MM.1S (cell line): ENCODE measurements around the gene TSPAN5.

Source experiments
- DNase-seq: peaks from one replicate; pipeline ENCODE4 v3.0.0-alpha.2; 2015
- H2AFZ ChIP-seq: fragments of 300-600 bp; sonication (generic); 2 replicates; pipeline ENCODE4 v1.6.0; 2016; ENCODE audit warnings: antibody characterized with exemption, low read length
- H3F3A ChIP-seq: fragments of 300-600 bp; sonication (generic); 2 replicates; pipeline ENCODE4 v1.6.1; 2016; ENCODE audit warnings: mild to moderate bottlenecking, antibody characterized with exemption, low read length, moderate library complexity, mixed read lengths; ENCODE audit not compliant: insufficient read depth
- H3K27ac ChIP-seq: fragments of 300-600 bp; sonication (generic); 2 replicates; pipeline ENCODE4 v1.5.1; 2016; ENCODE audit warnings: mild to moderate bottlenecking, low read length
- H3K27me3 ChIP-seq: fragments of 300-600 bp; sonication (generic); replicated peaks from 2 replicates; pipeline ENCODE4 v1.6.0; 2016; ENCODE audit warnings: low read length; ENCODE audit not compliant: insufficient read depth
- H3K36me3 ChIP-seq: fragments of 300-600 bp; sonication (generic); replicated peaks from 2 replicates; pipeline ENCODE4 v1.6.1; 2016; ENCODE audit warnings: mild to moderate bottlenecking, low read length, mixed read lengths; ENCODE audit not compliant: insufficient read depth
- H3K4me1 ChIP-seq: fragments of 300-600 bp; sonication (generic); 2 replicates; pipeline ENCODE4 v1.6.1; 2016; ENCODE audit warnings: low read length, mixed read lengths
- H3K4me2 ChIP-seq: fragments of 300-600 bp; sonication (generic); 2 replicates; pipeline ENCODE4 v1.6.0; 2016; ENCODE audit warnings: low read depth, low read length
- H3K4me3 ChIP-seq: fragments of 300-600 bp; sonication (generic); 2 replicates; pipeline ENCODE4 v1.5.1; 2016; ENCODE audit warnings: low read length, mixed read lengths
- H3K79me2 ChIP-seq: fragments of 300-600 bp; sonication (generic); 2 replicates; pipeline ENCODE4 v1.6.1; 2016; ENCODE audit warnings: mixed run types, low read length, mixed read lengths
- H3K9ac ChIP-seq: fragments of 300-600 bp; sonication (generic); 2 replicates; pipeline ENCODE4 v1.6.1; 2016; ENCODE audit warnings: low read length, mixed read lengths
- H3K9me2 ChIP-seq: fragments of 300-600 bp; sonication (generic); replicated peaks from 2 replicates; pipeline ENCODE4 v1.6.1; 2016; ENCODE audit warnings: mild to moderate bottlenecking, low read length, mixed read lengths; ENCODE audit not compliant: insufficient read depth
- H3K9me3 ChIP-seq: fragments of 300-600 bp; sonication (generic); replicated peaks from 2 replicates; pipeline ENCODE4 v1.6.1; 2016; ENCODE audit warnings: mild to moderate bottlenecking, low read length, mixed read lengths; ENCODE audit not compliant: insufficient read depth
- H4K20me1 ChIP-seq: fragments of 300-600 bp; sonication (generic); 2 replicates; pipeline ENCODE4 v1.6.1; 2016; ENCODE audit warnings: mild to moderate bottlenecking, low read length, moderate library complexity, mixed read lengths; ENCODE audit not compliant: insufficient read depth
- EZH2 ChIP-seq: fragments of 300-600 bp; sonication (generic); optimal IDR thresholded peaks from 2 replicates; pipeline ENCODE3; 2017; ENCODE audit warnings: low read depth, mild to moderate bottlenecking, antibody characterized with exemption, low read length, mixed read lengths
- EZH2phosphoT487 ChIP-seq: fragments of 300-600 bp; sonication (generic); IDR thresholded peaks from 2 replicates; pipeline ENCODE4 v1.6.1; 2018; ENCODE audit warnings: antibody characterized with exemption, low read length
- TF ChIP-seq, protein P1 (sequence below): fragments of 300-600 bp; sonication (generic); IDR thresholded peaks from 2 replicates; pipeline ENCODE4 v1.5.1; 2016; ENCODE audit warnings: antibody characterized with exemption, low read length, mixed read lengths

Gene TSPAN5

DNA sequence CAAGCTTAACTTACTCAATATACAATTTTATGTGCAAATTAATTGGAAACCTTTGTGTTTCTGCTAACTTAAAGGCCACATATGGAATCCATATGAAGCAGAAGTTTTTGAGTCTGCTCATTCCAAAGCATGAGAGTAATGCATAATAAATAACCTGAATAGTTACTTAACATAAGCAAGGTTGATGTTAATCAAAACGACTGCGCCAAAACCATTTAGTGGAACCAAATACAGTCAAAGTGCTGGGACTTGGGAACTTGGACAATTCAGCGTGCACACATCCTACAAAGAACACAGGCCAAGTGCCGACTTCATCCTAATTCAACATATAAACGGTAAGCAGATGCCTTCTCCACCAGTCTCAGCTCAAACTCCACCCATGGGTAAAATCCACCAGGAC is 17.0 kb downstream of the TSPAN5 start:
- H3K9me3 ChIP-seq: no peaks in the 10 kb centered on the region
- no peak for DNase-seq
- H3K4me1 ChIP-seq: peaks cover 32% of the 10 kb centered on the region
- H3K9ac ChIP-seq: no peak overlapping the region
- no peak overlapping the region for H3K4me2 ChIP-seq
- peaks cover 37% of the 10 kb centered on the region for H3K79me2 ChIP-seq
- H3K36me3 ChIP-seq: no peaks in the 10 kb centered on the region
- H3K4me3 ChIP-seq: no peak overlapping the region
- TF ChIP-seq EZH2phosphoT487 (no peak), EZH2 (no peak)
- TF ChIP-seq, protein P1, sequence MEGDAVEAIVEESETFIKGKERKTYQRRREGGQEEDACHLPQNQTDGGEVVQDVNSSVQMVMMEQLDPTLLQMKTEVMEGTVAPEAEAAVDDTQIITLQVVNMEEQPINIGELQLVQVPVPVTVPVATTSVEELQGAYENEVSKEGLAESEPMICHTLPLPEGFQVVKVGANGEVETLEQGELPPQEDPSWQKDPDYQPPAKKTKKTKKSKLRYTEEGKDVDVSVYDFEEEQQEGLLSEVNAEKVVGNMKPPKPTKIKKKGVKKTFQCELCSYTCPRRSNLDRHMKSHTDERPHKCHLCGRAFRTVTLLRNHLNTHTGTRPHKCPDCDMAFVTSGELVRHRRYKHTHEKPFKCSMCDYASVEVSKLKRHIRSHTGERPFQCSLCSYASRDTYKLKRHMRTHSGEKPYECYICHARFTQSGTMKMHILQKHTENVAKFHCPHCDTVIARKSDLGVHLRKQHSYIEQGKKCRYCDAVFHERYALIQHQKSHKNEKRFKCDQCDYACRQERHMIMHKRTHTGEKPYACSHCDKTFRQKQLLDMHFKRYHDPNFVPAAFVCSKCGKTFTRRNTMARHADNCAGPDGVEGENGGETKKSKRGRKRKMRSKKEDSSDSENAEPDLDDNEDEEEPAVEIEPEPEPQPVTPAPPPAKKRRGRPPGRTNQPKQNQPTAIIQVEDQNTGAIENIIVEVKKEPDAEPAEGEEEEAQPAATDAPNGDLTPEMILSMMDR: no peak
- no peaks in the 10 kb centered on the region for H4K20me1 ChIP-seq
- H3F3A ChIP-seq: peaks cover 17% of the 10 kb centered on the region
- no peak overlapping the region for H2AFZ ChIP-seq
- H3K9me2 ChIP-seq: no peaks in the 10 kb centered on the region
- no peaks in the 10 kb centered on the region for H3K27me3 ChIP-seq
- no peak overlapping the region for H3K27ac ChIP-seq

GRCh38 chr4:98639523-98639922 is 18.9 kb downstream of the TSPAN5 start:
- peak; percentile 81 for DNase-seq
- H3K9me3 ChIP-seq: no peaks in the 10 kb centered on the region
- H3K79me2 ChIP-seq: peaks cover 40% of the 10 kb centered on the region
- H3K36me3 ChIP-seq: no peaks in the 10 kb centered on the region
- H3K4me2 ChIP-seq: peak overlapping the region; percentile 65
- peak overlapping the region; percentile 7; the same call in 1 of the 2 replicates for H3K9ac ChIP-seq
- peak overlapping the region; percentile 52 for H3K4me3 ChIP-seq
- H4K20me1 ChIP-seq: no peaks in the 10 kb centered on the region
- no peaks in the 10 kb centered on the region for H3K27me3 ChIP-seq
- H3K4me1 ChIP-seq: peaks cover 28% of the 10 kb centered on the region
- peak overlapping the region; percentile 58; the same call in 1 of the 2 replicates for H3K27ac ChIP-seq
- H3K9me2 ChIP-seq: no peaks in the 10 kb centered on the region
- H2AFZ ChIP-seq: peak overlapping the region; percentile 40
- TF ChIP-seq EZH2phosphoT487: no peak
- TF ChIP-seq, protein P1: no peak
- TF ChIP-seq EZH2: no peak
- H3F3A ChIP-seq: peaks cover 17% of the 10 kb centered on the region

- Histone ChIP-seq H3K4me3 (peak overlapping the region; percentile 52), H3K4me1 (peaks cover 28% of the 10 kb centered on the region), H3K9me2 (no peaks in the 10 kb centered on the region), H3K4me2 (peak overlapping the region; percentile 65), H2AFZ (peak overlapping the region; percentile 40), H3K27ac (peak overlapping the region; percentile 58; the same call in 1 of the 2 replicates), H3K27me3 (no peaks in the 10 kb centered on the region), H3K36me3 (no peaks in the 10 kb centered on the region), H3K79me2 (peaks cover 40% of the 10 kb centered on the region), H3F3A (peaks cover 17% of the 10 kb centered on the region), H3K9ac (peak overlapping the region; percentile 7; the same call in 1 of the 2 replicates), H4K20me1 (no peaks in the 10 kb centered on the region), H3K9me3 (no peaks in the 10 kb centered on the region)
- TF ChIP-seq EZH2 (no peak), EZH2phosphoT487 (no peak)
- TF ChIP-seq, protein P1: no peak
- DNase-seq: no peak
Observed at GRCh38 chr4:98639108-98639507, 19.3 kb downstream of the TSPAN5 start.
